Activated T-helper 9 cell treated with anti-CD3 and anti-CD28 coated beads, Interleukin-2, amount 50 U/mL, for 16 hours (primary cell): ENCODE data around the gene COX5B.
"Not testable (repeated sequence)": the region's sequence is repeated elsewhere in the genome, so short reads cannot be mapped to it uniquely, and the experiment has no call there.

Experiments
- DNase-seq: peaks from one replicate; pipeline ENCODE4 v3.0.0-alpha.2; 2020; ENCODE audit warnings: low read depth

The COX5B gene, protein sequence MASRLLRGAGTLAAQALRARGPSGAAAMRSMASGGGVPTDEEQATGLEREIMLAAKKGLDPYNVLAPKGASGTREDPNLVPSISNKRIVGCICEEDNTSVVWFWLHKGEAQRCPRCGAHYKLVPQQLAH

DNA sequence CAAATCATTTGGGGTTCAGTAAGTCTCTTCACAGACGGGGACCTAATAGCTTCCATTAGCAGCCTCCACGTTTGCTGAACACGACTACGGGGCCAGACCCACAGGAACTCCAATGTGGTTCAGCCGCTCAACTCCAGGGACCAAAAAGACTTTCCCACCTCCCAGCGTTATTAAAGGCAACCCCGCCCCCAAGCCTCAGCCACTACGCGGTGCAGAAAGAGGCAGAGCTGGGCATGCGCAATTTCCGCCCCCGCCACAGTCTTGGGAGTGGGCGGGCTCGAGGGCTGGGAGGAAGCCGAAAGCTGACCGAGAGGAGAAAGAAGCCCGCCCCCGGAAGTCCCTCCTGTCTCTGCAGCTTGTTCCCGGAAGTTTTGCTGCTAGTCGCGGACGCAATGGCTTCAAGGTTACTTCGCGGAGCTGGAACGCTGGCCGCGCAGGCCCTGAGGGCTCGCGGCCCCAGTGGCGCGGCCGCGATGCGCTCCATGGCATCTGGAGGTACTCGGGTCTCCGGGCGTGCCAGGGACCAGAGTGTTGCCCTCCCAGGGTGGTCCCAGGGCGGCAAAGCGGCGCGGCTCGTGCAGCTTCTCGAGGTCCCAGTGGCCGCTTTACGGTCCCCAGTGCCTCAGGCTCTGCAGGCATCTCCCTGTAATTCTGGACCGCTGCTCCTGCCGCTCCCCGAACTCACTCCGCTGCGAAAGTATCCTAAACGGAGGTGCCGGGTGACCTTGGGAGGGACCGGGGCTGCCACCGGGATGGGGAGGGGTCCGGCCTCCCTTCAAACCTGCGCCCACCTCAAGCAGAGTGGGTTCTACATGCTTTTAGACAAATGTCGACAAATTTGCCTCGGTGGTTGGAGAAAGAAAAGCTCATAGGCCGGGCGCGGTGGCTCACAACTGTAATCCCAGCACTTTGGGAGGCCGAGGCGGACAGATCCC is at the start of gene COX5B:
Gene COX5B, plus strand, starts transcription at position 368 of the 935 bp plus-strand sequence. Its CDS starts 25 bp downstream, at position 393.
- peak; percentile 99 for DNase-seq

DNA sequence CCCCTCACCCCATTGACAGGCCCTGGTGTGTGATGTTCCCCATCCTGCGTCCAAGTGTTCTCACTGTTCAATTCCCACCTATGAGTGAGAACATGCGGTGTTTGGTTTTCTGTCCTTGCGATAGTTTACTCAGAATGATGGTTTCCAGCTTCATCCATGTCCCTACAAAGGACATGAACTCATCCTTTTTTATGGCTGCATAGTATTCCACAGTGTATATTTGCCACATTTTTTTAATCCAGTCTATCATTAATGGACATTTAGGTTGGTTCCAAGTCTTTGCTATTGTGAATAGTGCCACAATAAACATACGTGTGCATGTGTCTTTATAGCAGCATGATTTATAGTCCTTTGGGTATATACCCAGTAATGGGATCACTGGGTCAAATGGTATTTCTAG is 49.7 kb upstream of the COX5B start:
- DNase-seq = not testable (repeated sequence)

DNA sequence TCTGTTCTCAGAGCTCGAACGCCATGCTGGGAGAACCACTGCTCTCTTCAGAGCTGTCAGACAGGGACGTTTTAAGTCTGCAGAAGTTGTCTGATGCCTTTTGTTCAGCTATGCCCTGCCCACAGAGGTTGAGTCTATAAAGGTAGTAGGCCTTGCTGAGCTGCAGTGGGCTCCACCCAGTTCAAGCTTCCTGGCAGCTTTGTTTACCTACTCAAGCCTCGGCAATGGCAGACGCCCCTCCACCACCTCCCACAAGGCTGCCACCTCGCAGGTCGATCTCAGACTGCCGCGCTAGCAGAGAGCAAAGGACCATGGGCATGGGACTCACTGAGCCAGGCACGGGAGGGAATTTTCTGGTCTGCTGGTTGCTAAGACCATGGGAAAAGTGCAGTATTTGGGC is 44.3 kb upstream of the COX5B start:
- DNase-seq = not testable (repeated sequence)

DNA sequence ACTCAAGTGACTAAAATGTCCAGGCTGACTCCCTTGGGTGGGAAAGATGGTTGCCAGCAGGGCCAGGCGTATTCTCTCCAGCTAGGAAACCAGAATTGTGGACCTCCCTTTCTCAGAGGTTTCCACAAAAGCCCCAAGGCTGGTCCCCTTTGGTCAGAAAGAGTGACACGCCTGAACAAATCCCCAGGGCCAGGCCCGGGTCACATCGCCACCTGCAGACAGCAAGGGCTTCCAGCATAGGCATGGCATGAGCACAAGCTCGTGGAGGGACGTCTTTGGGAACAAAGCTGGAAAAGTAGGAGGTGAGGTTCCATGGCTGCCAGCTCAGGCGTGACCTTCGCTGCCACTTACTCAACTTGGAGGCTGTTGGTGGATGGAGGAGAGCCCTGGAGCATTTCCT is 40.8 kb upstream of the COX5B start:
- DNase-seq = not testable (repeated sequence)

DNA sequence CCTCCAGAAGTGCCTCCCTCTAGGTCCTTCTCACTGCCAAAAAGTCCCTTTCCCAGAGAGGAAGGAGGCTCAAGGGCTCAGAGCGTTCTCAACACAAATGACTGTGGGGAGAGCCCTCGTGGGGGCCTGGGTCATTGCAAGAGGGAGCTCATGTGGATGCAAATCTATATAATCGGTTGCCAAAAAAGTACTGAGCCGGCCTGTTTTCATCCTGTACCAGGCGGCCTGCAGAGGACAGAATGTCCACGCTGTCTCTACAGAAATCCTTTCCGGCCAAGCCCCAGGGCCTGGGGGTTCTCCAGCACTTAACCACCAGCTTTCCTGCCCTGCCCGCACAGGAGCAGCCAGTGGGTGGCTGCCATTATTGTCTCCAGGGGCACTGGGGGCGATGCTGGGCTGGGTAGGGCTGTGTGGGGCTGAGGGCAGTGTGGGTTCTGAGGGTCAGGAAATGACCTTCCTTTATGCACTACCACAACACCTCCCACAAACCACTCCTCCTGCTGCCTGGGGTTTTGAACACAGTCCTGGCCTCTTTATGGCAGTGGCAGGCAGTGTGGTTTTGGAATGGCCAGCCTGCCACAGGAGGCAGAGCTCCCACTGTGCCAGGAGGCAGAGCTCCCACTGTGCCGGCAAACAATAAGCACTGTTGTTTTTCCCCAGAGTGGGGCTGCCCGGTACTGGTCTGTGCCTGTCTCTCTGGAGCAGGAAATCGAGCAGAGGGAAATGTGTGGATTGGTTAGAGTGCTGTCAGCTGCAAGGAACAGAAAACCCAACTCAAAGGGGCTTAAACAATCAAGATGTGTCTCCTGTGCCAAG is 40.1 kb upstream of the COX5B start:
- not testable (repeated sequence) for DNase-seq

DNA sequence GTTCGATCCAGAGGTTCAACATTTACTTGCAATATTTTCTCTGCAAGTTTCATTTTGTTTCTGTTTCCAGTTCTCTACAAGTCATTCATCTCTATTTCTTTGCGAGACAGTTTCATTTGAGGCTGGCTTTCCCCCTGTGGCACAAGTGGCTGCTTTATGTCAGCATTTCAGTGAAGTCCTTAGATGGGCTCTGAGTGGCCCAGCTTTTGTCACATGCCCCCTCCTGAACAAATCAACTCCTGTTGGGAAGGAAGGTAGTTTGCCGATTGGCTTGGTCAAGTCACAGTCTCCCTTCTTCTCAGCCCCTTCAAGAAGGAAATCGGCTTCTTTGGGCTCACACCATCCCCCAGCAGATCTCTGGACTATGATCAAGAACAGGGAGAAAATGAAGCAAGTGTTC is 37.1 kb upstream of the COX5B start:
- DNase-seq = not testable (repeated sequence)

DNA sequence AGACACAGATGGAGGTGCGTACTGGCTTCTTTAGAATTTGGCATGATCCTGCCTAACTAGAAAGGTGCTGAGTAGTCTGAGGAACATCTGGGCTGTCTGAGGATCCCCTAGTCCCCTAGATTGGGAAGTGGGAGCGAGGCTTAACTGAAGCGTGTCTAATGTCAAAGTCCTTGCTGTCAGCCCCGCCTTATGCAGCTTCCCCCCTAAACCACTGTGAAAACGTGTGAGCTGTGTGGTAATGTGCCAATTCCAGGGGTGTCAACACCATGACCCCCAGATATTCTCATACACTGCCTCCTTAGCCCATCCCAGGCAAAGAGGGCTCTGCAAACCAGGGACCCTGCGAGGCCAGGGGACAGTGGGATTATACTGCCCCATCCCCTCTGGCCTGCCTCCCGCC is 34.0 kb upstream of the COX5B start:
- DNase-seq = not testable (repeated sequence)

DNA sequence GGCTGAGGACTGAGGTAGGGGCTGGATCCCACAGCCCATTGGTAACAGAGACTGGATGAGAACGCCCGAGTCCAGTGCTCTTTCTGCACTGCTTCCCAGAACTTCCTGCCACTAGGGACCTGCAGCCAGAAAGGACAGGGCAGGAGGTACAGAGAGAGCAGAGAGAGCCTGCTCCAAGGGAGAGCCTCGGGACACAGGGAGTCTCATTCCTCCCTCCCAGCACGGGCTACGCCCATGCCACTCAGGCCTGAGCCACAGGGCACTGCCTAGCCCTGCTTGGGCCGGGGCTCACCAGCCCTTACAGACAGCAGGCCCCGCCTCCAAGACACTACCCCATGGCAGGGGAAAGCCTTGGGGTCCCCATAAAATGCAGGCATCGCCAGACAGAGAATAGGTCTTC is 30.1 kb upstream of the COX5B start:
- not testable (repeated sequence) for DNase-seq

DNA sequence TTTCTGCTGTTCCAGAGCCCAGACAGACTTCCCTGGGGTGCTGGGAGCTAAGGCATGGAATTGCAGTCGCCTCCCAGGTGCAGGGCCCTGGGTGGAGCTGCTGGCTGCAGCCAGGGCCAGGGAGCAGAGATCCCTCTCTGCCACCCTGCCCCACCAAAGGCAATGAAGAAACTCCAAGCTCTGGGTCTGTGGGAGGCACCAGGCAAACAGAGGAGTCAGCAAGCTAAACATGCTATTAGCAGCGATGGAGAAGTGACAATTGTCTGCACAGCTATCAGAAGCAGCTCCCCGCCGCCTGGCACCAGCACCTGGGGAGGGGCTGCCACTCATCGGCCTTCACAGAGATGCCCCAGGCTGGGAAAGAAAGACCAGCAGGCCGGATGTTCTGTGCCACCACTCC is 28.0 kb upstream of the COX5B start:
- no peak for DNase-seq

DNA sequence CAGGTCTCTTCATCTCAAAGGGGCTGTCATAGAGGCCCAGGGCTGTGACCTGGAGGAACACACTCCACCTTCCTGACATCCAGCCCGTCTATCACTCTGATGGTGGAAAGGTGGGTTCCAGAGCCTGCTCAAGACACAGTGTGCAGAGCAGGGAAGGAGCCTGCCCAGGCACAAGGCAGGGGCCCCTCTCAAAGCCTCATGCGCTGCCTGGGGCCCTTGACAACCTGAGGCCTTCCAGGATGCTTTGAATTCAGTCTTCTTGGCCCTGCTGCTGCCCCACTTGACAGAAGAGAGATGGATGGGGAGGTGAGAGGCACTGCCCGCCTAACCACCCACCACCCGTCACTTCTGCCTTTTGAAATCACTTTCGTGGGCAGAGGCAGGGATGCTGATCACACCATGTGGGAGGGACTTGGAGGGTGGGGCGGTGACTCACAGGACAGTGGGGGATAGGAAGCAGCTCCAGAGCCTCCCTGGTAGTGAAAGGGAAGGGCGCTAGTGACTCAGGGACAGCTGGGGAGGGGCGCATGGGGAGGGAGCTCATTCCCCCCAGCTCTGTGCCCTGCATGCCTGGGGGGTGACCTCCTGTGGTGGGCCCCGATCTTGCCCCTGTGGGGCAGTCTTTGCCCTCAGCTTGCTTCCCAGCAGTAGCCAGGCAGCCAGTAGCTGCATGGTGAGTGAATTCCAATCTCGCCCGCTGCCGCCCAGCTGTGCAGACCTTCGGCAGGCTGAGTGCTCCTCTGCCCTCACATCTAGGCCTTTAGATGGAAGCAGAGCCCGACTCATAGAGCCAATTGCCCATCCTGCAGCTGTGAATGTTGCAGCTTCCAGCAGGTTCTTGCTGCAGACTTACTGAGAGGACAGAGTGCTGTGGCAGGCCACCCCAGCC is 26.7 kb upstream of the COX5B start:
- DNase-seq = not testable (repeated sequence)

DNA sequence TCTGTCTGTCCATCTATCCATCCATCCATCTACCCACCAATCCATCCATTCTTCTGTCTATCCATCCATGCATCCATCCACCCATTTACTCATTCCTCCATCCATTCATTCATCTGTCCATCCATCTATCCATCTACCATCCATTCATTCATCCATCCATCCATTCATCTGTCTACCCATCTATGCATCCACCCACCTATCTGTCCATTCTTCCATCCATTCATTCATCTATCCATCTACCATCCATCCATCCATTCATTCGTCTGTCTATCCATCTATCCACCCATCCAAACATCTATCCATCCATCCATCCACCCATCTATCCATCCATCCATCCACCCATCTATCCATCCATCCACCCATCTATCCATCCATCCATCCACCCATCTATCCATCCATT is 25.4 kb upstream of the COX5B start:
- DNase-seq = not testable (repeated sequence)

DNA sequence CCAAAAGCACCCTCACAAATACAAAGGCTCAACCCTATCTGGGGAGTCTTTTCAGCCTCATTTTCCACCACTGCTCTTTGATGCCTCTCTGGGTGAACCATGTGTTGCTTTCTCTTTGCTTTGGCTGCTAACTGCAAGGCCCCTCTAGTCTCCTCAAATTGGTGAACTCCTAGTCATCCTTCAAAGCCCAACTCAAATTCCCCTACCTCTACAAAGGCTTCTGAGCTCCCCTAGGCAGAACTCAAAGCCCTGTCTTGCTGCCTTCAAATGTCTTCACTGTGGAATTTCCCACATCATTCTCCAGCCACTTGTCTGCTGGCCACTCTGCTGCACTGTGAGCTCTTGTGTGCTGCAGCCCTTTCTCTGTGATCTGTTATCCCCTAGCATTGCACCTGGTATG is 22.9 kb upstream of the COX5B start:
- DNase-seq = not testable (repeated sequence)

DNA sequence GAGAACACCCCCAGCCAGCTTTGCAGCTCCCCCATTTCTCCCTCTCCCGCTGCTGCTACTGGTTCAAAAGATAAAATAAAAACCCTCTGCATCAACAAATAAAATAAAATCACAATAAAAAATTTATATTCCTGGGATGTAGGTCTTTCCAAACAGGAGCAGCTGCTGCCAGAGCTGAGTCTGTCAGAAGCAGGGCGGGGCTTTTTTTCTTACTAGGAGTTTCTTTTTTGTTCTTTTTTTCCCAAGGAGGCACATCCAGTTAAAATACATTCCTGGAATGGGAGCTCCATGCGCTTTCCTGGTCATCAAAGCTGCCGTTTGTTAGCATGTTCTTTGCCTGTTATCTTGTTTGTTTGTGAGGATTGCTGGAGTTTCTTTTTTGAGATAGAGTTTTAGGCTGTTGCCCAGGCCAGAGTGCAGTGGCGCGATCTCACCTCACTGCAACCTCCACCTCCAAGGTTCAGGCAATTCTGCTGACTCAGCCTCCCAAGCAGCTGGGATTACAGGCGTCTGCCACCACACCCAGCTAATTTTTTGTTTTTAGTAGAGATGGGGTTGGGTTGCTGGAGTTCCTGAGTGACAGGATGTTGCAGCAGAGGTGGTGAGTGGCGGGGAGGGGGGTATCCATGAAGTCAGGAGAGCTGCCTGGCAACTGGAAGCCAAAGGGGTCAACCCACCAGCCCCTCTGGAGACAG is 20.4 kb upstream of the COX5B start:
- not testable (repeated sequence) for DNase-seq

DNA sequence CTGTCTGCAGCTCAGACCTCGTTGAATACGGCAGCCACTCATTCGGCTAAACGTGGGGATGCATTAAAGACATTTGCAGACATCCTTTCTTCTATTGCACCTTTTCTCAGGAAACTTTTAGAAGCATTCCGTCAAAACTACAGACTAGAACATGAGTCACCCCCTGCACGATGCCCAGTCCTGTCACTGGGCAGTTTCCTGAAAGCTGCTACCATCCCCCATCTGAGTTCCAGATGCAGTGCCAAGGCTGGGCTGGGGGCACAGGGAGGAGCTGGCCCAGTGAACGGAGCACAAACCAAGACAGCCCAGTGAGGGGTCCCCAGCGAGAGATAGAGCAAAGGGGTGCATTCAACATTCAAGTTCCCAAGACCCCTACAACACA is 19.8 kb upstream of the COX5B start:
- DNase-seq = not testable (repeated sequence)

DNA sequence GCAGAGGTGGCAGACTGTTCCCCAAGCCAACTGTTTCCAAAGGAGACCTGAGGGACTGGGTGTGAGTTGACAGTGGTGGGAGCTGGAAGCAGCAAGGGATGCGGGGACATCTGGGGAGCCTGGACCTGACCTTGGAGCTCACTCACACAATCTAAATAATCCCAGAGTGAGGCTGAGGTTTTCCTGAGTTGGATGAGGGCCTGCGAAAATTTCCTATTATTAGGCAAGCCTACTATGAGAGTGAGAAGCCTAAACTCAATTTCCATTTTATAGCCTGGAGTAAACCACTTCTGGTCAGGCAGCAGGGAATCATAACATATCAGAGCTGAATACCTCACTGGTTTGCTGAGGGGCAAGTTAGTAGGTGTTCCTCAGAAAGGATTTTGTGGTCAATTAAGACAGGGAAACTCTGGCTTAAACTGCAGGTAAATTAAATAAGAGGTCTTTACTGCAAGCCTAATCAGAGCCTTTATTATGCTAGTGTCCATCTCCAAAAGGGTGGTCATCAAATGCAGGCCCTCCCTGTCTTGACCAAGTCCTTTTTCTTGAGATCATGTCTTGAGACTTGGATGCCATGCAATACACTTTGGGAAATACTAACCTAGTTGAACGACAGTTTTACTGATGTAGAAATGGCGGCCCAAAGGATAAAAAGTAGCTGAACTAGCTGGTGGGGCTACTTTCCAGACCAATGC is 1.7 kb upstream of the COX5B start:
- DNase-seq = no peak

DNA sequence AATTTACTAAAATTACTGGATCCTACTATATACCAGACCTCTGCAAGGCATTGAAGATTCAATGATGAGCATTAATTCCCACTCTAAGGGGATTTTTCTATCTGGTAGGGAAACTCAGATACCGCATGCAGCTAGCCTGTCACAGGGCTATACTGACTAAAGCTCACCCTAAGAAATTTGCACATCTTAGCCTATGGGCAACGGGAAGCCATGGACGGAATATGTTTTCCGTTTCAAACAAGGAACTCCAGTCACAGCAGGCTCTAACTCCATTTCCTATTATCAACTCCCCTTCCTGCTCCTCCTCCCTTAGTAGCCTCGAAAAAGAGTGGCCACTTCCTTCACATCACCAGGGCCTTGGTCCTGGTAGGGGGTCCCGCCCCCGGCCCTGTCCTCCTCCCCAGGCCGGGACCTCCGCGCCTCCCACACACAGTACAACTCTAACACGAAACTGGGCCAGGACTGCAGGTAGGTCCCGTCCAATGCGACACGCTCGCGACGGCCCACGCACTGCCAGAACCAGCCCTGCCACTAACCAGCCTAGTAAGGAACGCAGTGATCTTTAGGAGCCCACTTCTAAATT is 659 bp upstream of the COX5B start:
- peak; percentile 36 for DNase-seq

DNA sequence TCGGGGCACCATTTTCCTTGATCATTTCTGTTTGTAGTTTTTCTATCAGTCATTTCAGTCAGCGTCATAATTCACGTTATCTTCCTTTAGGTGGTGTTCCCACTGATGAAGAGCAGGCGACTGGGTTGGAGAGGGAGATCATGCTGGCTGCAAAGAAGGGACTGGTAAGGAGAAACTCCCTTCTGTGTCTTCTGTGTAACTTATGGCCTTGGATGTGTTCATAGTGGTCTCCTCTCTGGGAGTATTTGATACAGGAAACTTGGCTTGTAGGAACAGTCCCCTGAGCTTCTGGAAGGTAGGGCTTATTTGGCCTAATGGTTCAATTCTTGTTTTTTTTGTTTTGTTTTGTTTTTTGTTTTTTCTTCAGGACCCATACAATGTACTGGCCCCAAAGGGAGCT is 1.1 kb downstream of the COX5B start:
- no peak for DNase-seq

DNA sequence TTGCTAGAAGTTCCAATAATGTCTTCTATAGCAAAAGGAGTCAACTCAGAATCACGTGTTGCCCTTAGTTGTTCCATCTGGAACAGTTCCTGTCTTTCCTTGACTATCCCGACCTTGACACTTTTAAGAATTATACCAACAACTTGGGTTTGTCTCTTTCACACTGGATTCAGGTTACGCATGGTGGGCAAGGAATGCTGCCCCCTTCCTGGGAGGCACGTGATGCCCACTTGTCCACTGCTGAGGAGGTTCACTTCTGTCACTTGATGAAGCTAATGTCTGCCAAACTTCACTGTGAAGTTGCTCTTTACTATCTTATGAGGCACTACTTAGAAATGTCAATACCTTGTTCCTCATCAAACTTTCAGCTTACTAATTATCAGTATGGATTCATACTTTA is 5.3 kb downstream of the COX5B start:
- DNase-seq = no peak

DNA sequence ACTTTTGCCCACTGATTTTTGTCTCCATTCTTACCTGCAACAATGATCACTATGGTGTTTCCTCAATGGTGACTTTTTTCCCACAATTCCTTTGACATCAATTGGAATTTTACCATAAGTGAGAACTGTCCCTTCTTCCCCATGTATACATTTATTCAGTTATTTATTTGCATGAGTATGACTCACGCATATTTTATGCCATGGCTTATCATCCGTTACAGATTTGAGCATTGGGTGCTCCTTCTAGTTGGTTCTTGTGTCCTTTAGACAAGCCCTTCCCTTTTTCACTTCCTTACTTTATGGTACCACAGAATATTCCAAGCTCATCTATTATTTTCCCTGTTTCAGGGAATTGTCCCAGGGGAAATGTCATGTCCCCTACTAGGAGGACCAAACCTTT is 7.6 kb downstream of the COX5B start:
- DNase-seq = no peak

DNA sequence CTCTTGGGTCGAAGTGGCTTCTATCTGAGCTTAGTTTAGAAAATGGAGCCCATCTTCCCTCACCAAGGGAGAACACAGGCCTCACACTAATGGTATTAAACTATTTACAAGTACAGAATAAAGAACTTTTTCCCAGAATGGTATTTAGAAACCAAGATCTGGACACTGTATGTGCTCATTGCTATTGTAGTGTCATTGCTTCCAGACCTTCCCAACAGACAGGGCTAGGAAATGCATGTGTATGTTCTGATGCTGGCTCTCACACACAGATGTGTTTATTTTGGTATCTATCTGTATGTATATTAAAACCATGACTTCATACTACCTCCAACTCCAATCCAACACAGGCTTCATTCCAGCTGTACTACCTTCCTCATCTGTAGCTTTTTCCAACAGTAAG is 8.0 kb downstream of the COX5B start:
- no peak for DNase-seq
